ENCODE data around the gene LCN1. TPM values are rescaled to one million over a fixed set of nuclear protein-coding genes. Genes with fewer than 3 reads are reported as not detected.

Gene LCN1
- total and polyA plus RNA-seq, 2 experiments from 2014 or later, result 0.27 TPM; not detected in 1

- TF ChIP-seq JUNB (IDR thresholded peaks at IDR 0.05; ENCODE audit: unreplicated experiment), result no peak
- no peak for TF ChIP-seq EZH2 (IDR thresholded peaks at IDR 0.05; ENCODE audit: low read depth, unreplicated experiment)
- no peak for TF ChIP-seq NANOG (IDR thresholded peaks at IDR 0.05; ENCODE audit: borderline replicate concordance)
- no peak for TF ChIP-seq EZH2phosphoT487 (IDR thresholded peaks at IDR 0.05; ENCODE audit: unreplicated experiment)
- no peak for TF ChIP-seq ETS1 (IDR thresholded peaks at IDR 0.05)
- TF ChIP-seq REST (IDR thresholded peaks at IDR 0.05; ENCODE audit: unreplicated experiment), result no peak
- no peak for TF ChIP-seq STAT1 (IDR thresholded peaks at IDR 0.05; ENCODE audit: unreplicated experiment)
- no peak for TF ChIP-seq ZNF331 (CRISPR knock-in tag; IDR thresholded peaks at IDR 0.05; ENCODE audit: low read depth)
Measured at GRCh38 chr9:135574943-135575342, 53.7 kb downstream of the LCN1 start (continued).

Other genes with a start within 250 kb of the LCN1 start
- gene PPP1R26, start 41.7 kb upstream of the LCN1 start, total RNA-seq (2014; rRNA removed; shearing (Covaris generic)), result 44.4 and 49.8 TPM in 2 replicates
- 10.7 and 11.4 TPM in 2 replicates for gene PPP1R26, start 41.7 kb upstream of the LCN1 start, polyA plus RNA-seq (2016; fragmentation: Nextera tagmentation; extraction: Ambion mirVana)
- 96.5 and 116 TPM in 2 replicates for gene MRPS2, start 20.8 kb upstream of the LCN1 start, total RNA-seq (2014; rRNA removed; shearing (Covaris generic))
- 83.2 and 86.6 TPM in 2 replicates for gene MRPS2, start 20.8 kb upstream of the LCN1 start, polyA plus RNA-seq (2016; fragmentation: Nextera tagmentation; extraction: Ambion mirVana)
- not detected in 2 replicates for gene OBP2A, start 24.7 kb downstream of the LCN1 start, total RNA-seq (2014; rRNA removed; shearing (Covaris generic))
- not detected in 2 replicates for gene OBP2A, start 24.7 kb downstream of the LCN1 start, polyA plus RNA-seq (2016; fragmentation: Nextera tagmentation; extraction: Ambion mirVana)
- not detected in 2 replicates for gene PAEP, start 40.3 kb downstream of the LCN1 start, total RNA-seq (2014; rRNA removed; shearing (Covaris generic))
- not detected in 2 replicates for gene PAEP, start 40.3 kb downstream of the LCN1 start, polyA plus RNA-seq (2016; fragmentation: Nextera tagmentation; extraction: Ambion mirVana)
- gene GLT6D1, start 118.1 kb downstream of the LCN1 start, total RNA-seq (2014; rRNA removed; shearing (Covaris generic)), result not detected in 2 replicates
- gene GLT6D1, start 118.1 kb downstream of the LCN1 start, polyA plus RNA-seq (2016; fragmentation: Nextera tagmentation; extraction: Ambion mirVana), result not detected in 2 replicates
- not detected in 2 replicates for gene LCN9, start 141.9 kb downstream of the LCN1 start, total RNA-seq (2014; rRNA removed; shearing (Covaris generic))
- gene LCN9, start 141.9 kb downstream of the LCN1 start, polyA plus RNA-seq (2016; fragmentation: Nextera tagmentation; extraction: Ambion mirVana), result not detected in 2 replicates
- gene SOHLH1, start 178.0 kb downstream of the LCN1 start, total RNA-seq (2014; rRNA removed; shearing (Covaris generic)), result 0.21 TPM in 1 of 2 replicates, not detected in the other
- not detected in 2 replicates for gene SOHLH1, start 178.0 kb downstream of the LCN1 start, polyA plus RNA-seq (2016; fragmentation: Nextera tagmentation; extraction: Ambion mirVana)
- 0.12 and 0.28 TPM in 2 replicates for gene KCNT1, start 180.7 kb downstream of the LCN1 start, total RNA-seq (2014; rRNA removed; shearing (Covaris generic))
- gene KCNT1, start 180.7 kb downstream of the LCN1 start, polyA plus RNA-seq (2016; fragmentation: Nextera tagmentation; extraction: Ambion mirVana), result 0.05 TPM in 2 replicates

Measured in GM23338 (cell line).